Measurements from ENCODE around the gene HLA-DQB2.

Gene HLA-DQB2

DNA sequence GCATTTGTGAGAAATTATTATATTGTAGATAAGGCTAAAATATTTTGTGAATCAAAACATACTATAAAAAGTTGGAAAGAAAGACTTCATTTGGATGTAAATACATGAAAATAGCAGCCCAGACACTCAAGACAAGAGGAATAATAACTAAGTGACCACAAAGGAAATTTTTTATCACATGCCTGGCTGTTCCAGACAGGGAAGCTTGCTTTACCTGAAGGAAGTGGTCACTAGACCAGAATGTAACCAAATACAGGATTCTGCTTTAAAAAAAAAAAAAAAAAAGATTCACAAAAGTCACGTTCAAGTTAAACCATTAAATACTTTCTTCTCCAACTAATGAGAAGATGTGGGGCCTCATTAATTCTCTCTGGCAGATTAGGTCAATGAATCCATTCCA is 9.3 kb upstream of the HLA-DQB2 start:
- ATAC-seq = no peak
- TF ChIP-seq ISL1 (CRISPR knock-in tag; IDR thresholded peaks at IDR 0.05) = no peak
- no peak for TF ChIP-seq POU6F1 (CRISPR knock-in tag; IDR thresholded peaks at IDR 0.05; ENCODE audit: borderline replicate concordance, low read depth)
- TF ChIP-seq GLIS3 (CRISPR knock-in tag; IDR thresholded peaks at IDR 0.05) = no peak

- TF ChIP-seq GLIS3 (CRISPR knock-in tag; IDR thresholded peaks at IDR 0.05) = no peak
- TF ChIP-seq CSDC2 (CRISPR knock-in tag; IDR thresholded peaks at IDR 0.05) = no peak
- no peak for TF ChIP-seq ZC3H10 (CRISPR knock-in tag; IDR thresholded peaks at IDR 0.05)
- TF ChIP-seq PPARA (CRISPR knock-in tag; IDR thresholded peaks at IDR 0.05; ENCODE audit: borderline replicate concordance) = no peak
- ATAC-seq = no peak
Measured at GRCh38 chr6:32764048-32764447, 716 bp upstream of the HLA-DQB2 start.

DNA sequence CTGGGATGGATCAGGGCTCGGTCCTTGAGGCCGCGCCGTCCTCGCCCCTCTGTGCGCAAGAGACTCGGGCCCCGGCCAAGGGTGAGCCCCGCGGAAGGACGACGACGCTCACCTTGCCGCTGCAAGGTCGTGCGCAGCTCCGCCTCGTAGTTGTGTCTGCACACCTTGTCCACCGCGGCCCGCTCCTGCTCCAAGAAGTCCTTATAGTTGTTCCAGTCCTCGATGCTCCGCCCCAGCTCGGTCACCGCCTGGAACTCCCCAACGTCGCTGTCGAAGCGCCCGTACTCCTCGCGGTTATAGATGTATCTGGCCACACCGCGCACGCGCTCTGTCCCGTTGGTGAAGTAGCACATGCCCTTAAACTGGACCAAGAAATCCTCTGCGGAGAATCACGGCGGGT is 1.8 kb downstream of the HLA-DQB2 start:
- no peak for ATAC-seq
- TF ChIP-seq, protein P1, sequence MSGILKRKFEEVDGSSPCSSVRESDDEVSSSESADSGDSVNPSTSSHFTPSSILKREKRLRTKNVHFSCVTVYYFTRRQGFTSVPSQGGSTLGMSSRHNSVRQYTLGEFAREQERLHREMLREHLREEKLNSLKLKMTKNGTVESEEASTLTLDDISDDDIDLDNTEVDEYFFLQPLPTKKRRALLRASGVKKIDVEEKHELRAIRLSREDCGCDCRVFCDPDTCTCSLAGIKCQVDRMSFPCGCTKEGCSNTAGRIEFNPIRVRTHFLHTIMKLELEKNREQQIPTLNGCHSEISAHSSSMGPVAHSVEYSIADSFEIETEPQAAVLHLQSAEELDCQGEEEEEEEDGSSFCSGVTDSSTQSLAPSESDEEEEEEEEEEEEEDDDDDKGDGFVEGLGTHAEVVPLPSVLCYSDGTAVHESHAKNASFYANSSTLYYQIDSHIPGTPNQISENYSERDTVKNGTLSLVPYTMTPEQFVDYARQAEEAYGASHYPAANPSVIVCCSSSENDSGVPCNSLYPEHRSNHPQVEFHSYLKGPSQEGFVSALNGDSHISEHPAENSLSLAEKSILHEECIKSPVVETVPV (CRISPR knock-in tag; IDR thresholded peaks at IDR 0.05) = no peak
- TF ChIP-seq ZNF565 (CRISPR knock-in tag; conservative IDR thresholded peaks at IDR 0.05; ENCODE audit: low read depth) (no peak), SNAI2 (CRISPR knock-in tag; IDR thresholded peaks at IDR 0.05) (no peak), CSDC2 (CRISPR knock-in tag; IDR thresholded peaks at IDR 0.05) (no peak), ZFP3 (CRISPR knock-in tag; IDR thresholded peaks at IDR 0.05) (no peak), PPARA (CRISPR knock-in tag; IDR thresholded peaks at IDR 0.05; ENCODE audit: borderline replicate concordance) (no peak), ESRRG (CRISPR knock-in tag; IDR thresholded peaks at IDR 0.05) (no peak)
- TF ChIP-seq, protein P2, sequence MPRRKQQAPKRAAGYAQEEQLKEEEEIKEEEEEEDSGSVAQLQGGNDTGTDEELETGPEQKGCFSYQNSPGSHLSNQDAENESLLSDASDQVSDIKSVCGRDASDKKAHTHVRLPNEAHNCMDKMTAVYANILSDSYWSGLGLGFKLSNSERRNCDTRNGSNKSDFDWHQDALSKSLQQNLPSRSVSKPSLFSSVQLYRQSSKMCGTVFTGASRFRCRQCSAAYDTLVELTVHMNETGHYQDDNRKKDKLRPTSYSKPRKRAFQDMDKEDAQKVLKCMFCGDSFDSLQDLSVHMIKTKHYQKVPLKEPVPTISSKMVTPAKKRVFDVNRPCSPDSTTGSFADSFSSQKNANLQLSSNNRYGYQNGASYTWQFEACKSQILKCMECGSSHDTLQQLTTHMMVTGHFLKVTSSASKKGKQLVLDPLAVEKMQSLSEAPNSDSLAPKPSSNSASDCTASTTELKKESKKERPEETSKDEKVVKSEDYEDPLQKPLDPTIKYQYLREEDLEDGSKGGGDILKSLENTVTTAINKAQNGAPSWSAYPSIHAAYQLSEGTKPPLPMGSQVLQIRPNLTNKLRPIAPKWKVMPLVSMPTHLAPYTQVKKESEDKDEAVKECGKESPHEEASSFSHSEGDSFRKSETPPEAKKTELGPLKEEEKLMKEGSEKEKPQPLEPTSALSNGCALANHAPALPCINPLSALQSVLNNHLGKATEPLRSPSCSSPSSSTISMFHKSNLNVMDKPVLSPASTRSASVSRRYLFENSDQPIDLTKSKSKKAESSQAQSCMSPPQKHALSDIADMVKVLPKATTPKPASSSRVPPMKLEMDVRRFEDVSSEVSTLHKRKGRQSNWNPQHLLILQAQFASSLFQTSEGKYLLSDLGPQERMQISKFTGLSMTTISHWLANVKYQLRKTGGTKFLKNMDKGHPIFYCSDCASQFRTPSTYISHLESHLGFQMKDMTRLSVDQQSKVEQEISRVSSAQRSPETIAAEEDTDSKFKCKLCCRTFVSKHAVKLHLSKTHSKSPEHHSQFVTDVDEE (CRISPR knock-in tag; IDR thresholded peaks at IDR 0.05) = no peak

GRCh38 chr6:32761072-32761471 is 2.3 kb downstream of the HLA-DQB2 start:
- TF ChIP-seq PATZ1 (CRISPR knock-in tag; IDR thresholded peaks at IDR 0.05; ENCODE audit: borderline replicate concordance) (no peak), ARNTL (CRISPR knock-in tag; IDR thresholded peaks at IDR 0.05; ENCODE audit: borderline replicate concordance, low read depth) (no peak), ZNF8 (CRISPR knock-in tag; IDR thresholded peaks at IDR 0.05) (no peak)
- no peak for ATAC-seq

- ATAC-seq = no peak
- TF ChIP-seq ZC3H10 (CRISPR knock-in tag; IDR thresholded peaks at IDR 0.05) = no peak
Measured at GRCh38 chr6:32759669-32760068, 3.7 kb downstream of the HLA-DQB2 start.

DNA sequence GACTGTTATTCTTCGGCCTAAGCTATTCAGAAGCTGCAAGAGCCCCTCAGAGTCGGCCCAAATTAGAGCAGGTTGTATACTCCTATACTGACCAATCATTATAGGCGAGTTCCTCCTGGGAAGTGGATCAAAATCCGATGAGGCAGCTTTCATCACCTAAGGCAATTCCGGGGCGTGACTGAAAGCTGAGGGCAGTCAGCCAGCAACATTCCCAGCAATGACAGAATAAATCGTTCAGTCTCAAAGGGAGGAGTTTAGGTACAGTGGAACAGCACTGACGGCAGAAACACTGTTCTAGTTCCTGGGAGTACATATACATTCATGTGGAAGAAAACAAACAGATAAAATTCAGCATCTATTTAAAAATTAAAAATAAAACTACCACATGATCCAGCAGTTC is 10.8 kb downstream of the HLA-DQB2 start:
- no peak for TF ChIP-seq ISL1 (CRISPR knock-in tag; IDR thresholded peaks at IDR 0.05)
- TF ChIP-seq TCF4 (CRISPR knock-in tag; IDR thresholded peaks at IDR 0.05; ENCODE audit: borderline replicate concordance) = no peak
- no peak for TF ChIP-seq SNAI2 (CRISPR knock-in tag; IDR thresholded peaks at IDR 0.05)
- TF ChIP-seq, protein P2 (CRISPR knock-in tag; IDR thresholded peaks at IDR 0.05) = no peak
- no peak for TF ChIP-seq ZNF70 (CRISPR knock-in tag; IDR thresholded peaks at IDR 0.05)
- no peak for TF ChIP-seq ARNTL (CRISPR knock-in tag; IDR thresholded peaks at IDR 0.05; ENCODE audit: borderline replicate concordance, low read depth)
- TF ChIP-seq TOX (CRISPR knock-in tag; IDR thresholded peaks at IDR 0.05; ENCODE audit: borderline replicate concordance) = no peak
- TF ChIP-seq POU6F1 (CRISPR knock-in tag; IDR thresholded peaks at IDR 0.05; ENCODE audit: borderline replicate concordance, low read depth) = no peak
- no peak for TF ChIP-seq GLIS3 (CRISPR knock-in tag; IDR thresholded peaks at IDR 0.05)
- TF ChIP-seq ZFP30 (CRISPR knock-in tag; IDR thresholded peaks at IDR 0.05) = no peak
- TF ChIP-seq BACH2 (CRISPR knock-in tag; IDR thresholded peaks at IDR 0.05; ENCODE audit: borderline replicate concordance) = no peak
- no peak for TF ChIP-seq ZNF565 (CRISPR knock-in tag; conservative IDR thresholded peaks at IDR 0.05; ENCODE audit: low read depth)
- TF ChIP-seq OSR1 (CRISPR knock-in tag; IDR thresholded peaks at IDR 0.05) = no peak
- TF ChIP-seq ZC3H10 (CRISPR knock-in tag; IDR thresholded peaks at IDR 0.05) = no peak
- TF ChIP-seq ESRRG (CRISPR knock-in tag; IDR thresholded peaks at IDR 0.05) = no peak

More for the DNA sequence above, 10.8 kb downstream of the HLA-DQB2 start:
- ATAC-seq = no peak

Data from SK-N-SH treated with all-trans-retinoic acid at 6 μM for 48 hours (cell line).